SK-N-MC (cell line): ENCODE results near the gene MAGI2.

Source experiments
- EZH2 ChIP-seq: fragments of 200-600 bp; sonication (generic); IDR thresholded peaks from one replicate; pipeline ENCODE4 v1.6.1; 2017; ENCODE audit warnings: antibody characterized with exemption
- POLR2AphosphoS5 ChIP-seq: IDR thresholded peaks from 2 replicates; pipeline ENCODE4 v1.6.1; 2012; ENCODE audit warnings: mild to moderate bottlenecking, low read depth, low read length, borderline replicate concordance

GRCh38 chr7:78751253-78751652 is 702.2 kb downstream of the MAGI2 start:
- TF ChIP-seq POLR2AphosphoS5 (no peak), EZH2 (no peak)
